GM18867 (cell line): ENCODE measurements around the gene PAPPA.

Experiments used
- ATAC-seq: cut with Tn5 transposase; IDR thresholded peaks from one replicate; pipeline ENCODE4 v1.9.1; 2021; ENCODE audit warnings: mild to moderate bottlenecking, moderate library complexity; ENCODE audit not compliant: unreplicated experiment

The PAPPA gene, protein sequence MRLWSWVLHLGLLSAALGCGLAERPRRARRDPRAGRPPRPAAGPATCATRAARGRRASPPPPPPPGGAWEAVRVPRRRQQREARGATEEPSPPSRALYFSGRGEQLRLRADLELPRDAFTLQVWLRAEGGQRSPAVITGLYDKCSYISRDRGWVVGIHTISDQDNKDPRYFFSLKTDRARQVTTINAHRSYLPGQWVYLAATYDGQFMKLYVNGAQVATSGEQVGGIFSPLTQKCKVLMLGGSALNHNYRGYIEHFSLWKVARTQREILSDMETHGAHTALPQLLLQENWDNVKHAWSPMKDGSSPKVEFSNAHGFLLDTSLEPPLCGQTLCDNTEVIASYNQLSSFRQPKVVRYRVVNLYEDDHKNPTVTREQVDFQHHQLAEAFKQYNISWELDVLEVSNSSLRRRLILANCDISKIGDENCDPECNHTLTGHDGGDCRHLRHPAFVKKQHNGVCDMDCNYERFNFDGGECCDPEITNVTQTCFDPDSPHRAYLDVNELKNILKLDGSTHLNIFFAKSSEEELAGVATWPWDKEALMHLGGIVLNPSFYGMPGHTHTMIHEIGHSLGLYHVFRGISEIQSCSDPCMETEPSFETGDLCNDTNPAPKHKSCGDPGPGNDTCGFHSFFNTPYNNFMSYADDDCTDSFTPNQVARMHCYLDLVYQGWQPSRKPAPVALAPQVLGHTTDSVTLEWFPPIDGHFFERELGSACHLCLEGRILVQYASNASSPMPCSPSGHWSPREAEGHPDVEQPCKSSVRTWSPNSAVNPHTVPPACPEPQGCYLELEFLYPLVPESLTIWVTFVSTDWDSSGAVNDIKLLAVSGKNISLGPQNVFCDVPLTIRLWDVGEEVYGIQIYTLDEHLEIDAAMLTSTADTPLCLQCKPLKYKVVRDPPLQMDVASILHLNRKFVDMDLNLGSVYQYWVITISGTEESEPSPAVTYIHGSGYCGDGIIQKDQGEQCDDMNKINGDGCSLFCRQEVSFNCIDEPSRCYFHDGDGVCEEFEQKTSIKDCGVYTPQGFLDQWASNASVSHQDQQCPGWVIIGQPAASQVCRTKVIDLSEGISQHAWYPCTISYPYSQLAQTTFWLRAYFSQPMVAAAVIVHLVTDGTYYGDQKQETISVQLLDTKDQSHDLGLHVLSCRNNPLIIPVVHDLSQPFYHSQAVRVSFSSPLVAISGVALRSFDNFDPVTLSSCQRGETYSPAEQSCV (N-terminal part only)

DNA sequence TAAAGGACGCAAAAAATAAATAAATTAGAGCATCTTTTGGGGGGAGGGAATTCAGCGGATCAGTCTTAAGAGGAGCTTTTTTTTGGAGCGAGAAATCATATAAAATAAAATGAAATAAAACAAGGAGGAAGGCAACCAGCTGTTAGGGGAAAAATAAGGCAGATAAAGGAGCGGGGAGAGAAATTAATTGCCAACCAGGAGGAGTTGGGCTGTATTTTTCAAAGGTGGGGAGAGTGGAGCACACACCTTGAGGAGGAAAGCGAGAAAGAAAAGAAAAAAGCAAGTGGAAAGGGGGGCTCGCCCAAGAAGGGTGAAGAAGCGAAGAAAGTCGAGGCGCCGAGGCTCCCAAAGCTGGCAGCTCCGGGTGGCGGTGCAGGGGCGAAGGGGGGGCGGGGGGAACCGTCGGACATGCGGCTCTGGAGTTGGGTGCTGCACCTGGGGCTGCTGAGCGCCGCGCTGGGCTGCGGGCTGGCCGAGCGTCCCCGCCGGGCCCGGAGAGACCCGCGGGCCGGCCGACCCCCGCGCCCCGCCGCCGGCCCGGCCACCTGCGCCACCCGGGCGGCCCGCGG is at the start of gene PAPPA:
TSS of gene PAPPA (plus strand) at position 27 of the 569 bp plus-strand sequence. CDS start at position 409, 382 bp downstream.
- no peak for ATAC-seq

DNA sequence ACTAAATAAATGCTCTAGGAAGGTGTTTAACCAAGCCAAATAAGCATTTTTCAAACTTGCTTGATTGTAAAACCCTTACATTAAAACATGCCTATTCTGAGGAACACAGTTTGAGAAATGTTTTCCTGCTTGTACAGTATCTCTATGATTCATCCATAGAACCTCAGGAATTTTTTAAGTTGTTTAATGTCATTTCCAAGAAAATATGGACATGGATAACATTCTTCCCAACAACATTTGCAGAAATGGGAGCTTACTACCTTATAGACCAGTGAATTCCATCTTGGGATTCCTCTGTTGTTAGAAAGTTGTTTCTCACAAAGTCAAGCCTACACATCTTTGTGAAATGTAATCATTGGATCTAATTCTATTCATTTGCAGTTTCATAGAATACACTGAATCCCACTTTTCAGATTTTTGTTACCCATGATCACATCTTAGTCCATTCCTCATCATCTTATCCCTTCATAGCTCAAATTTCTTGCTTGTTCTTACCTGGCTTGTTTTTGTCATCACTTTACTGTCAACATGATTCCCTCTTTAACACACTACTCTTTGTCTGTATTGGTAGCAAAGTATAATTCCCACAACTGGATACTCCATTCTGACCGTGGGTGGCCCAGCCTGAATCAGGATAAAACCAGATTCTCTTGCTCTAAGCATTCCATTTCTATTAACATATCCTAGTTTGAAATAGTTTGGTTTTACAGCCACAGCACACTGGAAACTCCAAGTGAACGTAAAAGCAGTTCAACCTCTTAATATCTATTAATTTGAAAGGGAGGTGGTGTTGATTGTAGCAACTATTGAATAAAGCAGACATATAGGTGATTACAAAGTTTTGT is 49.4 kb upstream of the PAPPA start:
- ATAC-seq: no peak

DNA sequence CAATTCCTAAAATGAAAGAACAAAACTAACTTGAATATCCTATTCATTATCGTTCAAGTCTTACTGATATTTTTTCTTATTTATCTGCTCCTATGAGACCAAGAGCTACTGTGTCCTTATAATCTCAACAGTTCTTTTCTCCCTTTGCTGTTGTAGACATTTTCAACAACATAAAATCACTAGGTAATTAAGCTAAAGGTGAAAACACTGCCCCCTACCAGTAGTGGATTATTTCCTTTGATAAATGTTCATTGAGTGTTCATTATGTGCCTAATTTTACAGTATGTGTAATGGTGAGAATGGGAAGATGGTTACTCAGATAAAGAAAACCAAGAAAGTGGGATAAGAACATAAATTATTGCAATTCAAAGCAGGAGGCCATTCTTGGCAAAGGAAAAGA is 41.4 kb upstream of the PAPPA start:
- ATAC-seq: no peak

DNA sequence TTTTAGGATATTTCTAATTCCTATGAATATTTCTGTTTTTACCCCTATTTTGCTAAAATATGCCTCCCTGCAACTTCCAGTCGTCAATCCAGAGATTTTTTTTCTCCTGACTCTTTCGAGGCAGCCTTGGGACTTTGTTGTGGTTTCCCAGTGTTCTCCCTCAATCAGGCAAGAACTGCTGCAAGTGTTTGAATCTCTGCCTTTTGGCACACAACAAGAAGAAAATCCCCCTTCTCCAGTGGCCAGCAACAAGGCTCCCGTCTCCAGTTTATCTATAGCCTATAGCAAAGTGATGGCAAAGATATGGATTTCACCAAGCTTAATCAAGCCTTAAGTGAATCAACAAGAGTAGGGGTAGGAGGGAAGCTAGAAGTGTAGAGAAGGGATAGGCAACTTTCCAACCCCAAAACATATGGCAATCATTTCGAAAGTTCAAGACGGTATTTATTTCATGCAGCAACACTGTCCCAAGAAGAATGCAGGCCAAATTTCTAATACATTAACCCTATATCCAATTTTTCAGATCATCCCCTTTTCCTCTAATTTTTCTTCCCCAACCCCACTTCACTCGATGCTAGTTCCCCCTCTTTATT is 37.7 kb upstream of the PAPPA start:
- ATAC-seq: no peak

DNA sequence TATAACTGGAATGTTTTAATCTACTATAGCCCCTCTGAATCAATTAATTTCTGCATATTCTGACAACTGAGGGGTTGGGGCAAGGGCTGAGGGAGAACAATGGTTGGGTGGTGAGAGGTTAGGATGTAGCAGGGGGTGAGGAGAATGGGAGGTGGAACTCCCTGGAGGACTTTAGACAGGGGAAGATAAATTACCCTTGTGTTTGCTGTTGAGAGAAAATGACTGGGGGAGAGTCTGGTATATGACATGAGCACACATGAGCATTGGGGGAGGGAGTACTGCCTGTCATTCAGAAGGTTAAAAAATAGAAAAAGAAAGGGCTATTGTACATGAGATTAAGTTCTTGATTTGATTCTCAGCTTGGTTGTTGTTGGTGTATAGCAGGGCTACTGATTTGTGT is 37.2 kb upstream of the PAPPA start:
- no peak for ATAC-seq

DNA sequence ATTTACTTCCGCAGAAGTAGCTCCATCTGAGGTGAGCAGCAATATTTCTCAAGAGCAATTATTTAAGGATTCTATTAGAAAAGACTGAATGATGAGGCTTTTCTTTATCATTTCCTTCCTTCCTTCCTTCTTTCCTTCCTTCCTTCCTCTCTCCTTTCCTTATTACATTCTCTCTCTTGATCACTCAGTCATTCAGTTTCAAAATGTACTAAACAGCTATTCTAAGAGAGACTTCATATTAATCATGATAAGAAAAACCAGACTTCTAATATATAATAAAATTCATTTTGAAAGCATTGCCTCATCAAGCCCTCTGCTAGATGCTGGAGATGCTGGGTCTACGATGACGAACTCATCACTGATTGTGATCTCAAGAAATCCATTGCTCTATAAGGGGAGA is 30.4 kb upstream of the PAPPA start:
- ATAC-seq: no peak

DNA sequence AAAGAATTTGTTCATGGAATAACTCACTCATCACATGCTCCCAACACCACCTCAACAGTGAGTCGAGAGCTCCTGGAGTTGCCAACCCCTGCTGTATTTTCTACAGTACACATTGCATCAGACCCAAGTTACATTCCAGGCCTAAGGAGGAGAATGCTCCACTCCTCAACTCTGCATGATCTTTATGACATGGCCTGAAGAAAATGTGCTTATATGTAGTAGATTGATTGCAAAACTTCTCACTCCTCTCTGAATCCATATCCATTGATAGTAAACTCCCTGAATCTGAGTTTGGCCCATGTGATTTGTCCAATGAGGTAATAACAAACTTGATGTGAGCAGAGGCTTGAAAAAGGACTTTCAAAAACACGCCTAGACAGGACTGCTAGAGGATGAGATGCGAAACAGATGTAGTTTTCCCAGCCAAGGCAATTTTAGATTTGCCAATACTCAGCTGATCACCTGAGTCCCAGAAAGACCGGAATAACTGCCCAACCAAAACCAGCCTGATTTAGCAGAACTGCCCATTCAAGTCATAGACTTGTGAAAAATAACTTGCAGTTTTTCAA is 29.0 kb upstream of the PAPPA start:
- ATAC-seq: no peak

DNA sequence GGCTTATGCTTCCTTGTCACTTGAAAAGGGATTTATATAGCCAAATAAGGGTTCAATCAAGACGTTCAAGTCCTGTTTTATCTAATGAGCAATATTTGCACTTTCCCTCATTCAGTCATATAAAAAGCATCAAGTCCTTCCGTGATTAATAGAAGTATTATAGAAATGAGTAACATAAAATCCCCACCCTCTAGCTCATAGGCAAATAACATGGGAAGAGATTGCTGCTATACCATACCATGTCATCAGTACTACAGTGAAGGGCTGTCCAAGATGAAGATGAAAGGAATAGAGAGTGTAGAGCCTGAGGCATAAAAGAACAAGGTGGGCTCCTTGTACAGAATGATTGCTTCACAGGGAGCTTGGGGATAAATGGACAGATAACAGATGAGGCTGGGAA is 20.4 kb upstream of the PAPPA start:
- no peak for ATAC-seq

DNA sequence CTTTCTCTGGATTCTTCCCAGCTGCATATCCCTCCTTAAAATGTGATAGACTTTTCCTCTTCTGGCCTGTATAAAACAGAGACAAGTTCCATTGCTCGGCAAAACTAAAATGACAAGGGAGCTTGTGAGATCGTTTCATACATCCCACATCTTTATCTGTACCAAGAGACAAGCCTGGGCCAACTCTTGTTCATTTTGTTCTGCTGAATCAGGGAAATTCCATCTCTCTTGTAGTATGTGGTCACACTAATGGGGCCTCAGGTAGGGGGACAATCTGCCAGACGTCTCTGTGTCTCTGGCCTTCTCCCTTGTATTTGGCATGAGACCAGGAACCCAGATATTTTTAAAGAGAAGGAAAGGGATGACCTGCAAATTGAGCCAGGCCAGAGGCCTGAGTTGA is 18.6 kb upstream of the PAPPA start:
- no peak for ATAC-seq

DNA sequence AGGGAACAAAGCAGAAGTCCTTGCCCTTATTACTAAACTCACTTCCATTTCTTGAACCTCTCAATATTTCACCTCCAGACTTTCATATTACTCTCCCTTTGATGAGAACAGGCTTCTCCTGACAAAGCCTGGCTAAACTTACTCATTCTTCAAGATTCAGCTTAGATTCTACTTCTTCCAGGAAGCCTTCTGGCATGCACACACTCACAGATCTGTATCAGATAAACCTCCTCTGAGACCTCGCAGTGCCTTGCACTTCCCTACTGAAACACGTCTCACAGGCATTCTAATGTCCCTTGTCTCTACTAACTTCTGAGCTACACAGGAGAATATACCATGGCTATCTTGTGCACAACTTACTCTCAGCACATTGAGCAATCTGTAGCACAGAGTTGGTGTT is 16.6 kb upstream of the PAPPA start:
- no peak for ATAC-seq

DNA sequence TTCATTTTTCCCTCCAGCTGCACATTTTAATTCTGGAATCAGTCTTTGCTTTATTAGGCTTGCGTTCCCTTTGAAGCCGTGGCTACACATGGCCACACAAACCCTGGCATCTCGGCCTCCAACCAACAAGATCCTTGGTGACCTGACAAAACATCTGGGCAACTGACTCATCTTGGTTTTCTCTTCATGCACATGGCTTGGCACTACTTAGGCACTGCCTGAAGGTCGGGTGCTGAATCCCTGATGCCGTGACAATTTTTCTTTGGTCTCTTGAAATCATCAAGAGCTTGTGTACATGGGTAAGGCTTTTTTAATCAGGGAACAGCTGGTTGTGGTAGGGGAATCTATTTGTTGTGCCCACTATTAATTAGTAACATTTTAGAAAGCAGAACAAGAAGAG is 16.0 kb upstream of the PAPPA start:
- no peak for ATAC-seq

DNA sequence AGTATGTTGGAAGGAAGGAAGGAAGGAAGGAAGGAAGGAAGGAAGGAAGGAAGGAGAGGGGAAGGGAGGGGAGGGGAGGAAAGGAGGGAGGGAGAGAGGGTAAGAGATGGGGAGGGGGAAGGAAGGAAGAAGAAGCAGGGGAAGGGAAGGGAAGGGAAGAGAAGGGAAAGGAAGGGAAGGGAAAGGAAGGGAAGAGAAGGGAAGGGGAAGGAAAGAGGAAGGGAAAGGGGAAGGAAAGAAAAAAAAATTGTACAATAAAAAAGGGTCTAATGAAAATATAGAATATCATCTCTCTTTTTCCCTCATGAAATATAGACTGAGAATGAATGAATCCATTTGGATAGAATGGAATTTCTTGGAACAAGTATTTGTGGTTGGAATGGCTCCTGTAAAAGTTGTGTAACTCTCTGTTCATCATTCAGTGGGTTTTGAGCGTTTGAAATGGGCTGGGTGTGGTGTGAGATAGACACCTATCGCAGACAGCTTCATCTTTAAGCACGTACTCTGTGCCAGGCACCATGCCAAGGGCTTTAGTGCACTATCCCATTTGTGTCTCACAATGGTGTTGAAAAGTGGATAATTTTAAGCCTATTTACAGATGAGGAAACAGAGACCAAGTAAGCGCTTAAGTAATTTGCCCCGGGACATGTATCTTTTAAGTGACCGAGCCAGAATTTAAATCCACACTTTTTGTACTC is 11.6 kb upstream of the PAPPA start:
- ATAC-seq: no peak

DNA sequence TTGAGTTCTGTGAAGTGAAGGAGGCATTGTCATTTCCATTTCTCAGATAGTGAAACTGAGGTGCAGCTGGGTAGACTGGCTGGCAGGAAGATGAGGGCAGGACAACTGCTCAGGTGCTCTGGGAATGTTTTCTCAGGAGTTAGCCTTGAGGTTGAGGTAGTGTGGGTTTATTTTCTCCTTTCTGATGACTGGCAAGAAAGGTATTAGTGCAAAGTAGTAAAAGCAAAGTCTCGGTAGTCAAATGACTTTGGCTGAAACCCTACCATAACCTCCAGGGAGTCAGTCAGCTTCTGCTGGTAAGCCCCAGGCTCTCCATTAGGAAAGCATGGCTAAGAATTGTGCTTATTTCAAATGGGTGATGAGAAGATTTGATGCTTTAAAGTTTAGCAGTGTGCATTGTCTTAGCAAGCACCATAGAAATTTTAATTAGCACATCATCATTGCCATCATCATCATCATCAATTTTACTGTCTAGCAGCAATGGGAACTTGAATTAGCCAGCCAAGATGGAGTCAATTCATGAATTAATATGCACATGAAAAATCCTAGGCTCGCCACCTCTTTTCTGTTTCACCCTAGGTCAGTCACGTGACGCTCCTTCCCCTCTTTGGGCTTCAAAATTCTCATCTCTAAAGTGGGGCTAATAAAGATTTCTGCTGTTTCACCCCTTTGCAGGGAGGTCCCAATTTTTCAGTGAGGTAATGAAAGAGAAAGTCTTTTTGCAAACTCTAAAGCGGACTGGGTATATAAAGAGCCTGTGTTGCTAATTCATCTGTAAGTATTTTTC is 10.7 kb upstream of the PAPPA start:
- ATAC-seq: no peak

DNA sequence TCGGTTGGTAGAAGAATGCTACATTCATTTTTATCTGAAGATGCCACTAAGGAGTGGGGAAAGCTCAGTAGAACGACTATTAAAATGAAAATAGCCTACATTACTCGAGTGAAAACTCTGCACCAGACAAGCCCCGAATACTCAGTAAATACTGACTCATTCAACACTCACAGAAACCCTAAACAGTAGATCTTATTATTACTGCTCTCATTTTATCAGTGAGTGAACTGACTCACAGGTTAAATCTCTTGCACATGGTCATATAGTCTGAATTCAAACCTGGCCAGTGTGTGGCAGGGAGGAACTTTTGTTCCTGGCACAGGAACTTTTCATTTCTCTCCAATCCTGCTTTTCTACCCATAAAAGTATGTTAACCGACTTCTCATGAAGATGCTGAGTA is 9.6 kb upstream of the PAPPA start:
- no peak for ATAC-seq

DNA sequence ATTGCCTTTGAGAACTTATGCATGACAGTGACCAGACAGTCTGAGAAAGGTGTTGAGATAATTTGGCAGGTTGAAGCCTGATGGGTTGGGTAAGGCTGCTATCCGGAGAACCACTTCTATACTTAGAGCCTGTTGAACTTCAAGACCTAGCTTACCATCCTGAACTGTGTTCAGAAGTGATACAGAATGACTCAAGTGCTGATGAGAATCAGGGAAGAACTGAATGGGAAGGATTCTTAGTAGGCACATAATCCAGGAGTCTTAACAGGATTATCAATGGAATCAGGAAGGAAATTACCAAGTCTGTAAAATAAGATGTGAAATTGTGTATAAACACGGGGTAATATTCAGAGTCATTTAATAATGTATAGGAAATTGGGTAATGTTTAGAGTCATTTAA is 9.0 kb upstream of the PAPPA start:
- no peak for ATAC-seq

DNA sequence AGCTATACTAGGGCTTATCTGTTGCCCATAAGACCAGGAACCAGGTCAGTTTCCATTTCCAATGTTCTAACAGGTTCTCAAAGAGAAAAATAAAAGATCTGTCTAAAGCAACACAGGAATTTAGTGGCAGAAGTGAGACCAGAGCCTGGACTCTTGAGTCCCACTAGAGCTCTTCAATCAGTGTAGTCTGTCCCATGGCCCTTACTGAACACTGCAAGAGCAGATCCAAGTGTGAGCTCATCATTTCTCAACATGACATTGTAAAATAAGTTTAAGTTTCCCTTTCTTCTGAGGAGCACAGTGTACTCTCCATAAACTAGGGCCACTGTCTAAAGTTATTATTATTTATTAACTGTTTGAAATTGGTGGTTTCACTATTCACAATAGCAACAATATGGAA is 8.6 kb upstream of the PAPPA start:
- no peak for ATAC-seq

DNA sequence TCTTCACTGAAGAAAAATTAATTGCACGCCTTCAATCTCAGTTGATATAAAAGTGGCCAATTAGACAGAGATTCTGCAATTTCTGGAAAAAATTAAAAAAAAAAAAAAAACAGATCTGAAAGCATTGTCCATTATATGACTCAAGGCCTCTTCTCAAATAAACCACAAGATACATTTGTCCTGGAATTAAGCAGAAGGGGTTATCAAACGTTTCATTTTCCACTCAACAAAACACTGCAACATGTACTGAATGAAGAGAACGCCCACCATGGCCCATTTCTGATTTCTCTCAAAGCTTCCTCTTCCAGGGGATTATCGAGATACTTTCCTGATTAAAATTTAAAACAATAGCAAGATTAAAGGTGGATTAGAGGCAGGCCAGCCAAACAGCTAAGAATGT is 5.8 kb upstream of the PAPPA start:
- no peak for ATAC-seq

DNA sequence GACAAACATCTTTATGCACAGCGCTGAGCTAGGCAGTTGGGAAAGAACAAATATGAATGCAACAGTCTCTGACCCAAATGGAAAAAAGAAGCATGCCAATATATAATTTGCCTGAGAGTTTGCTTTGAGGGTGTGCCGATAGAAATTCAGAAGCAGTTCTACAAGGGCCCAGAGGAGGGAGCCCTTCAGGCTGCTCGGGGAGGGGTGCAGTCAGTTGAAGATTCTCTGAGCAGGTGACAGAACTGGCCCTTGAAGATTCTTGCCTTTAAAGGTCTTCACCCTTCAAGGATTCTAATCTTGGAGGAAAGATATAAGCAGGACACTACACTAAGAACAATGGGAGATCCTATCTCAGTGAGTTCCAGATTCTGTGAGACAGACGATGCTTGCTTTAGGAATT is 3.7 kb upstream of the PAPPA start:
- peak; percentile 85 for ATAC-seq
